DOHH2 (cell line): ENCODE results near the gene QRFP.

Source experiments
- H3F3A ChIP-seq: fragments of 200-600 bp; sonication (generic), shearing (Covaris generic); 2 replicates; pipeline ENCODE4 v1.6.0; 2016; ENCODE audit warnings: antibody characterized with exemption, mild to moderate bottlenecking; ENCODE audit not compliant: control insufficient read depth, insufficient read depth
- H3K27ac ChIP-seq: fragments of 200-600 bp; sonication (generic); 2 replicates; pipeline ENCODE4 v1.5.1; 2014; ENCODE audit warnings: low read depth, mild to moderate bottlenecking, low read length, moderate library complexity
- H3K27me3 ChIP-seq: fragments of 200-600 bp; sonication (generic); 2 replicates; pipeline ENCODE4 v1.6.1; 2014; ENCODE audit warnings: mild to moderate bottlenecking, low read length, mixed read lengths; ENCODE audit not compliant: control insufficient read depth
- H3K36me3 ChIP-seq: fragments of 200-600 bp; sonication (generic); 2 replicates; pipeline ENCODE4 v1.6.1; 2014; ENCODE audit warnings: mild to moderate bottlenecking, low read length, moderate library complexity, mixed read lengths; ENCODE audit not compliant: control insufficient read depth
- H3K4me1 ChIP-seq: fragments of 200-600 bp; sonication (generic); 2 replicates; pipeline ENCODE4 v1.6.1; 2014; ENCODE audit warnings: mild to moderate bottlenecking, low read length, mixed read lengths; ENCODE audit not compliant: control insufficient read depth
- H3K4me2 ChIP-seq: fragments of 200-600 bp; sonication (generic); 2 replicates; pipeline ENCODE4 v1.6.0; 2014; ENCODE audit warnings: mild to moderate bottlenecking, low read length, moderate library complexity
- H3K4me3 ChIP-seq: fragments of 200-600 bp; sonication (generic); 2 replicates; pipeline ENCODE4 v1.5.1; 2014; ENCODE audit warnings: mild to moderate bottlenecking, low read length, mixed read lengths
- H3K79me2 ChIP-seq: fragments of 200-600 bp; sonication (generic); 2 replicates; pipeline ENCODE4 v1.6.1; 2014; ENCODE audit warnings: mild to moderate bottlenecking, low read length, mixed read lengths; ENCODE audit not compliant: control insufficient read depth
- H3K9me2 ChIP-seq: fragments of 200-600 bp; sonication (generic); replicated peaks from 2 replicates; pipeline ENCODE4 v1.6.1; 2014; ENCODE audit warnings: mild to moderate bottlenecking, low read length, mixed read lengths; ENCODE audit not compliant: control insufficient read depth
- H3K9me3 ChIP-seq: fragments of 200-600 bp; sonication (generic); 2 replicates; pipeline ENCODE4 v1.6.1; 2014; ENCODE audit warnings: antibody characterized with exemption, low read length, mixed read lengths; ENCODE audit not compliant: control insufficient read depth, insufficient read depth
- H4K20me1 ChIP-seq: fragments of 200-600 bp; sonication (generic); 2 replicates; pipeline ENCODE4 v1.6.0; 2014; ENCODE audit warnings: low read depth, mild to moderate bottlenecking, antibody characterized with exemption, low read length, moderate library complexity; ENCODE audit not compliant: control insufficient read depth, insufficient read depth
- CTCF ChIP-seq: fragments of 200-600 bp; sonication (generic); IDR thresholded peaks from one replicate; pipeline ENCODE4 v1.5.1; 2014; ENCODE audit warnings: antibody characterized with exemption, mild to moderate bottlenecking, low read depth, low read length; ENCODE audit not compliant: poor library complexity, severe bottlenecking
- EZH2phosphoT487 ChIP-seq: fragments of 200-600 bp; sonication (generic); IDR thresholded peaks from 2 replicates; pipeline ENCODE4 v1.6.1; 2017; ENCODE audit warnings: borderline replicate concordance, mild to moderate bottlenecking, antibody characterized with exemption, low read length, moderate library complexity, mixed read lengths

QRFP gene

GRCh38 chr9:130857864-130858738 is 38.5 kb downstream of the QRFP start:
- Histone ChIP-seq H3K79me2 (no peaks in the 10 kb centered on the region), H4K20me1 (peaks cover 3% of the 10 kb centered on the region; the same call in 1 of the 2 replicates), H3K4me3 (no peak overlapping the region), H3K4me2 (no peak overlapping the region), H3K36me3 (peaks cover 26% of the 10 kb centered on the region), H3K27ac (no peak overlapping the region), H3K27me3 (no peaks in the 10 kb centered on the region), H3K9me3 (no peaks in the 10 kb centered on the region), H3F3A (no peaks in the 10 kb centered on the region), H3K4me1 (no peaks in the 10 kb centered on the region), H3K9me2 (no peaks in the 10 kb centered on the region)
- TF ChIP-seq CTCF (no peak), EZH2phosphoT487 (no peak)

- Histone ChIP-seq H3K4me3 (no peak overlapping the region), H3K27me3 (no peaks in the 10 kb centered on the region), H3F3A (no peaks in the 10 kb centered on the region), H3K27ac (no peak overlapping the region), H3K79me2 (peaks cover 5% of the 10 kb centered on the region), H3K9me3 (no peaks in the 10 kb centered on the region), H3K4me2 (no peak overlapping the region), H3K36me3 (peaks cover 24% of the 10 kb centered on the region), H3K9me2 (no peaks in the 10 kb centered on the region), H4K20me1 (0 out of 2 replicates have a peak, but pooled peaks cover 3% of the 10 kb centered on the region), H3K4me1 (no peaks in the 10 kb centered on the region)
- no peak for TF ChIP-seq CTCF
- no peak for TF ChIP-seq EZH2phosphoT487
Observed at GRCh38 chr9:130856474-130856873, 40.1 kb downstream of the QRFP start.

GRCh38 chr9:130854835-130855234 is 41.8 kb downstream of the QRFP start:
- Histone ChIP-seq H3K36me3 (peaks cover 24% of the 10 kb centered on the region), H3K4me3 (no peak overlapping the region), H3K4me1 (no peaks in the 10 kb centered on the region), H3F3A (no peaks in the 10 kb centered on the region), H3K27ac (no peak overlapping the region), H3K79me2 (peaks cover 16% of the 10 kb centered on the region), H3K4me2 (no peak overlapping the region), H4K20me1 (0 out of 2 replicates have a peak, but pooled peaks cover 3% of the 10 kb centered on the region), H3K9me3 (no peaks in the 10 kb centered on the region), H3K27me3 (no peaks in the 10 kb centered on the region), H3K9me2 (no peaks in the 10 kb centered on the region)
- TF ChIP-seq EZH2phosphoT487 (no peak), CTCF (no peak)
